Neutrophil (primary cell): Measurements from ENCODE around the gene ABCA3.

Experiments used
- H3K27ac ChIP-seq: fragments of 200-600 bp; sonication (generic); 2 replicates; pipeline ENCODE4 v1.5.1; 2016; ENCODE audit warnings: mild to moderate bottlenecking, moderate library complexity
- H3K27me3 ChIP-seq: fragments of 200-600 bp; sonication (generic); 2 replicates; pipeline ENCODE4 v1.6.0; 2016; ENCODE audit warnings: mild to moderate bottlenecking
- H3K36me3 ChIP-seq: fragments of 200-600 bp; sonication (generic); 2 replicates; pipeline ENCODE4 v1.5.1; 2017
- H3K4me1 ChIP-seq, 2 experiments: fragments of 200-600 bp in 1 of 2; sonication (generic) in 1 of 2; 1 replicate in 1 of 2; 2 replicates in 1 of 2; pipeline versions ENCODE4 v1.5.1 to v1.6.1; 2013 to 2016; ENCODE audit warnings: low read depth in 1 of 2, low read length in 1 of 2, mild to moderate bottlenecking in 1 of 2, moderate library complexity in 1 of 2; ENCODE audit not compliant: control insufficient read depth in 1 of 2, insufficient read depth in 1 of 2
- H3K4me3 ChIP-seq, 2 experiments: fragments of 200-600 bp in 1 of 2; sonication (generic) in 1 of 2; 1 replicate in 1 of 2; 2 replicates in 1 of 2; pipeline ENCODE4 v1.5.1; 2013 to 2016; ENCODE audit warnings: low read depth in 1 of 2, low read length in 1 of 2, mild to moderate bottlenecking in 1 of 2, moderate library complexity in 1 of 2
- H3K9me3 ChIP-seq: fragments of 200-600 bp; sonication (generic); 2 replicates; pipeline ENCODE4 v1.5.1; 2016
- TF ChIP-seq, protein P1 (sequence below): fragments of 200-600 bp; sonication (generic); IDR thresholded peaks from 2 replicates; pipeline ENCODE4 v1.5.1; 2016; ENCODE audit warnings: antibody characterized with exemption

Gene ABCA3

DNA sequence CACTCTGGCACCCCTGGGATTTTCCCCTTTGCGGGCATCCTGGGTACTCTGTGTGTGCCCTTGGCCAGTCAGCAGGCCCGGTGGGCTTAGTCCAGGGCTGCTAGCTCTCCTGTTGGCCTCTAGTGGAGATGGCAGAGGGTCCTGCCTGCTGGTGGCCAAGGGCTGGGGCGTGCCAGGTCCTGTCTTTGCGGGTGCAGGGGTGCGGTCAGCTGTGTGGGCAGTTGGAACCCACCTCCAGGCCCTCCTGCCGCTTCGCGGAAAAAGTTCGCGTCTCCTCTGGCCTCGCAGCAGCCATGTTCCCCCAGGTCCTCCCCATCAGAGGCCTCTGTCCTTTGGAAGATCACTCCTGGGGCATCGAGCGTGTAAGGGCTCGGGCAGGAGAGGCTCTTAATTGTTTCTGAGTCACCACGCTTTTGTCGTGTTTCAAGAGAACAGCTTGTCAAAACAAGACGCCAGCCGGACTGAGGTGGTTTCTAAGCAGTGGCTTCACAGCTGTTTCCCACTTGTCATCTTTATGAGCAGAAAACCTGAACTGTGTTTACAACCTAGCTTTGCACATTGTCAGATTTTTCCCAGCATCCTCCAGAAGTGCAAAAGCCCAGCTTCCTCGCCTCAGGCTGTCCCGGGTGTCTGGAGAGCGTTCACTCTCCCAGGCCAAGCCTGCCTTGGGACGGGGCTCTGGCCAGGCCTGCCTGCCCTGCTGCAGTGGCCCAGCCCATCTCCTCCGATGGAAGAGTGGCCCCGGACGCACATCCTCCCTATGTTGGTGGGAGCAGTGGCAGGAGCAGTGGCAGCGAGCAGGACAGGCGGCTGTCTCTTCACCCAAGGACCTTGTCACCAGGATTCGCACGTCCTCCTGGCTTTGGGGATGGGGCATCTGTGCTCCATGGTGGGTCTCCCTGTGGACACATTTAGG lies 109.3 kb downstream of the ABCA3 start:
- H3K4me1 ChIP-seq, result no peaks in the 10 kb centered on the region
- no peak overlapping the region for H3K4me3 ChIP-seq
- H3K27ac ChIP-seq, result no peak overlapping the region
- TF ChIP-seq, protein P1, sequence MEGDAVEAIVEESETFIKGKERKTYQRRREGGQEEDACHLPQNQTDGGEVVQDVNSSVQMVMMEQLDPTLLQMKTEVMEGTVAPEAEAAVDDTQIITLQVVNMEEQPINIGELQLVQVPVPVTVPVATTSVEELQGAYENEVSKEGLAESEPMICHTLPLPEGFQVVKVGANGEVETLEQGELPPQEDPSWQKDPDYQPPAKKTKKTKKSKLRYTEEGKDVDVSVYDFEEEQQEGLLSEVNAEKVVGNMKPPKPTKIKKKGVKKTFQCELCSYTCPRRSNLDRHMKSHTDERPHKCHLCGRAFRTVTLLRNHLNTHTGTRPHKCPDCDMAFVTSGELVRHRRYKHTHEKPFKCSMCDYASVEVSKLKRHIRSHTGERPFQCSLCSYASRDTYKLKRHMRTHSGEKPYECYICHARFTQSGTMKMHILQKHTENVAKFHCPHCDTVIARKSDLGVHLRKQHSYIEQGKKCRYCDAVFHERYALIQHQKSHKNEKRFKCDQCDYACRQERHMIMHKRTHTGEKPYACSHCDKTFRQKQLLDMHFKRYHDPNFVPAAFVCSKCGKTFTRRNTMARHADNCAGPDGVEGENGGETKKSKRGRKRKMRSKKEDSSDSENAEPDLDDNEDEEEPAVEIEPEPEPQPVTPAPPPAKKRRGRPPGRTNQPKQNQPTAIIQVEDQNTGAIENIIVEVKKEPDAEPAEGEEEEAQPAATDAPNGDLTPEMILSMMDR, result no peak
- H3K27me3 ChIP-seq, result peaks cover 16% of the 10 kb centered on the region
- H3K9me3 ChIP-seq, result no peaks in the 10 kb centered on the region
- H3K36me3 ChIP-seq, result peaks cover 91% of the 10 kb centered on the region

DNA sequence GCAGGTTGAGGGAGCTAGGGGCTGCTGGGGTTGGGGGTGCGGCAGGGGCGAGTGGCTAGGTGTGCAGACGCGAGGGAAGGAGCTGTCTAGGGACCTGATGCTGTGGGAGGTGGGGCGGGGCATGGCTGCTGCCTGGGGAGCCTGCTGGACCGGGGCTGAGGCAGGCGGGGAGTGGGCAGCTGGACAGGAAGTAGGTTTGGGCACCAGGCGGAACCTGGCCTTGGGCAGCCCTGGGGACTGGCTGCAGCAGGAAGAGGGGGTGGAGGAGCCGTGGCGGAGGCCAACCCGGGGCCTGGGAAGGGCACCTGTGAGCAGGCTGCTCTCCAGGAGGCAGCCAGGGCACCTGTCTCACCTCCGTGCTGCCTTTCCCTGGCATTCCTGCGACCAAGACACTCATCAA lies 110.2 kb downstream of the ABCA3 start:
- H3K27ac ChIP-seq, result no peak overlapping the region
- H3K36me3 ChIP-seq, result peaks cover 84% of the 10 kb centered on the region
- no peaks in the 10 kb centered on the region for H3K4me1 ChIP-seq

DNA sequence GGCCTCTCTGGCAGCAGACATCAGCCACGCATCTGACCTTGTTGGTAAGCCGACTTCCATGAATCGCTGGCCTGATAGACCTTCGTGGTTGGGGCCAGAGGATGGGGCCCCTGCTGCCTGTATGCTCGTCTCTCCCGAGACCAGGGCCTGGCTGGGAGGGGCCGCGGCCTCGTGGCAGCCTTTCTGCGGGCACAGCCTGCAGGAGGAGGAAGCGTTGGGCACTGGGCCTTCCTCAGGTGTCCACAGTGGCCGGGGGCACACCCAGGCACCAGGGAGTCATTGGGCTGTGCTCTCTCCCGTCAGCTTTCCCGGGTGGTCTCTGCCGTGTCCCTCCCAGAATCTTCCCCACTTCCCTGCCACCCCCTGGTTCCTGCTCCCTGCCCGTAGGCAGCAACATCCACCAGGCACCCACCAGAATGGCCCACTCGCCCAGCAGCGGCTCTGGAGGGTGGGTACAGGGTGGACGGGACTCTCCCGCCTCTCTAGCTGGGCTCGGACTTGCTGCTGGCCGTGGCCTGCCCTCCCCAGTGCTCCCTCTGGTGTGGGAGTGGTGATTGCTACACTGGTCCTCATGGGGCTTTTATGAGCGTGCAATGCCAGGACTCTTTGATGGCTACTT lies 110.8 kb downstream of the ABCA3 start:
- H3K27me3 ChIP-seq, result peaks cover under 1% of the 10 kb centered on the region
- H3K9me3 ChIP-seq, result no peaks in the 10 kb centered on the region
- H3K4me1 ChIP-seq, result peaks cover under 1 to 2% of the 10 kb centered on the region in 2 experiments
- H3K27ac ChIP-seq, result no peak overlapping the region
- TF ChIP-seq, protein P1, result no peak
- H3K36me3 ChIP-seq, result peaks cover 77% of the 10 kb centered on the region
- no peak overlapping the region for H3K4me3 ChIP-seq

More for the DNA sequence above, 110.2 kb downstream of the ABCA3 start:
- Histone ChIP-seq H3K9me3 (no peaks in the 10 kb centered on the region), H3K4me3 (no peak overlapping the region), H3K27me3 (peaks cover 7% of the 10 kb centered on the region)
- TF ChIP-seq, protein P1, result no peak

DNA sequence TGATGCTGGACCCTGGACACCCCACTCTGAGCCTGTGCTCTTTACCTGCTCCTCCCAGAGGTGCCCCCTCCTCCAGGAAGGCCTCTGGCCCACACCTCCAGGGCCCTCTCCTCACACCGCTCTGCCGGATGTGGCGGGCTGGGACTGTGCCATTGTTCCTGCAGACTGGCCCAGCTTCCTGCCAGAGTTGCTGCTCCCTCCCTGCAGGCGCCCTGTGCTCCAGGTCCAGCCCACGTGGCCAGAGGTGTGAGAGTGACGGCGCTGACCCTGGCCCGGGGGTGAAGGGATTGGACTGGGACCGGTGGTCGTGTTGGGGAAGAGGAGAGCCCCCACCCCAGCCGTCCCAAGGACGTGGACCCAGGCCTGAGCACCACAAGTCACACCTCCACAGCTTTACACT lies 111.4 kb downstream of the ABCA3 start:
- peaks cover 7 to 8% of the 10 kb centered on the region in 2 experiments for H3K4me1 ChIP-seq
- H3K9me3 ChIP-seq, result no peaks in the 10 kb centered on the region
- TF ChIP-seq, protein P1, result no peak
- H3K4me3 ChIP-seq, result no peak overlapping the region
- H3K27ac ChIP-seq, result no peak overlapping the region
- no peaks in the 10 kb centered on the region for H3K27me3 ChIP-seq
- peaks cover 71% of the 10 kb centered on the region for H3K36me3 ChIP-seq

DNA sequence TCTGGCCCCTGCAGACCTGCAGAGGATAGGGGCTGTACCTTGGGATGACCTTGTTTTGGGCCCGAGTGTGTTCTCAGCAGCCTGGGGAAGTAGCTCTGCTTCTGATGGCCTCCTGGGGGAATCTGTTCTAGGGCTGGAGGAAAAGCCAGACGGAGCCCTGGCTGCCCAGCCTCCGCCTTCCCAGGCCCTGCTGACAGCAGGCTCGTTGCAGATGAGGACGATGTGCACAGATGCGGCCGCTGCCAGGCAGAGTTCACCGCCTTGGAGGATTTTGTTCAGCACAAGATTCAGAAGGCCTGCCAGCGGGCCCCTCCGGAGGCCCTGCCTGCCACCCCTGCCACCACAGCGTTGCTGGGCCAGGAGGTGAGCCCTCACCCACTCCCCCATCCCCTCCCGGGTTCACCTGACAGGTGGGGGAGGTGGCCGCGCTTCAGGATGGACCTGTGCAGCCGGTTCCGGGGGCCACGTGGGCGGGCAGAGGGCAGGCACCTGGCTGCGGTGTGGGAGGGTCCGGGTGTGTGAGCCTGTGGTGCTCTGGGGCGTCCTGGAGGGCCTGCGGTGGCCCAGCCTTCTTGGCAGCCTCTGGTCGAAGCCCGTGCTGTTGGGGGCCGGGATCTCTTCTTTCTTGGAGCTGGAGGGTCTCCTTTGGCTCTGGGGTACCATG lies 112.2 kb downstream of the ABCA3 start:
- TF ChIP-seq, protein P1, result no peak
- peaks cover 63% of the 10 kb centered on the region for H3K36me3 ChIP-seq
- no peaks in the 10 kb centered on the region for H3K27me3 ChIP-seq
- H3K4me1 ChIP-seq, result peaks cover 12 to 14% of the 10 kb centered on the region in 2 experiments
- no peak overlapping the region for H3K4me3 ChIP-seq
- no peaks in the 10 kb centered on the region for H3K9me3 ChIP-seq
- no peak overlapping the region for H3K27ac ChIP-seq
